ENCODE data around the gene ARHGAP6. TPM values are rescaled to one million over a fixed set of nuclear protein-coding genes. Genes with fewer than 3 reads are reported as not detected.

Gene ARHGAP6
- total and polyA plus RNA-seq, 2 of the 4 experiments (the other 2 are of a cell fraction): 1.4 to 1.8 TPM

GRCh38 chrX:11577603-11578002 is 88.1 kb downstream of the ARHGAP6 start:
- no peak overlapping the region for H3K27ac ChIP-seq (ENCODE audit: insufficient read depth, low read length)
- WGBS, 2 experiments (ENCODE audit: extremely low coverage in 2 of 2, insufficient read length in 1 of 2): no CpG with 5 or more reads among the region's 3 CpGs
- in situ Hi-C loops (cut with MboI; ENCODE audit: low sequenced_read_pairs) (no loop called here), intact Hi-C loops (cut with micrococcal nuclease) (no loop called here), dilution Hi-C loops (cut with HindIII; ENCODE audit: low sequenced_read_pairs, unreplicated experiment) (no loop called here)
- ChIA-PET CTCF (no interaction called here), POLR2A (ENCODE audit: unreplicated experiment) (no interaction called here)
- DNase-seq (no peak), ATAC-seq (ENCODE audit: low read depth) (no peak)
- H3K4me2 ChIP-seq (ENCODE audit: low read depth, low read length): no peak overlapping the region
- H2BK5ac ChIP-seq (ENCODE audit: low read depth, low read length, poor library complexity, severe bottlenecking): no peak overlapping the region
- H4K91ac ChIP-seq (ENCODE audit: insufficient read depth, low read depth, low read length): no peak overlapping the region
- no peak overlapping the region for H3K56ac ChIP-seq (ENCODE audit: extremely low read depth, insufficient read depth, low read length)
- H2AFZ ChIP-seq (replicated peaks; ENCODE audit: low read length, poor library complexity): no peak overlapping the region
- no peaks in the 10 kb centered on the region for H4K20me1 ChIP-seq (ENCODE audit: insufficient read depth, low read length)
- H3K27me3 ChIP-seq (ENCODE audit: control insufficient read depth, insufficient read depth, low read length): no peaks in the 10 kb centered on the region
- no peaks in the 10 kb centered on the region for H3K4me1 ChIP-seq (ENCODE audit: control insufficient read depth, insufficient read depth, low read length)
- no peak overlapping the region for H3K4me3 ChIP-seq (ENCODE audit: insufficient read depth, low read depth, low read length)
- no peak overlapping the region for H3K23ac ChIP-seq (ENCODE audit: low read depth, low read length)
- no peaks in the 10 kb centered on the region for H3K36me3 ChIP-seq (ENCODE audit: control insufficient read depth, insufficient read depth, low read length)
- no peak overlapping the region for H2BK120ac ChIP-seq (ENCODE audit: low read depth, low read length)
- TF ChIP-seq MXI1 (IDR thresholded peaks at IDR 0.05; ENCODE audit: borderline replicate concordance, low read depth, low read length): no peak
- H3K79me1 ChIP-seq (ENCODE audit: low read depth in 1 of 2, low read length in 2 of 2): no peaks in the 10 kb centered on the region
- BruUV-seq (replicated peaks): no TSS peak
- no peak overlapping the region for H2AK9ac ChIP-seq (replicated peaks; ENCODE audit: low read depth, low read length, poor library complexity)
- H3K4ac ChIP-seq (ENCODE audit: low read depth, low read length): no peak overlapping the region
- no peak overlapping the region for H2BK20ac ChIP-seq (ENCODE audit: low read depth, low read length)
- no peak overlapping the region for H4K8ac ChIP-seq (ENCODE audit: low read depth in 2 of 2, low read length in 2 of 2)
- no peak overlapping the region for H3K9ac ChIP-seq (ENCODE audit: low read depth, low read length)
- H2BK15ac ChIP-seq (ENCODE audit: low read depth, low read length): no peak overlapping the region
- no peak overlapping the region for H2AK5ac ChIP-seq (ENCODE audit: low read depth, low read length)
- H3K18ac ChIP-seq (ENCODE audit: low read depth, low read length): no peak overlapping the region
- no peaks in the 10 kb centered on the region for H3K9me1 ChIP-seq (ENCODE audit: insufficient read depth, low read length)
- H4K5ac ChIP-seq (ENCODE audit: low read depth, low read length): no peak overlapping the region
- H3K14ac ChIP-seq (replicated peaks; ENCODE audit: low read depth, low read length): no peak overlapping the region
- H3K9me3 ChIP-seq (ENCODE audit: control insufficient read depth, insufficient read depth, low read length): no peaks in the 10 kb centered on the region
